ENCODE data around the gene CLN5.
A peak's percentile ranks its signal among the peaks of the same experiment; 100 is the strongest.
"Not testable (repeated sequence)": the region's sequence is repeated elsewhere in the genome, so short reads cannot be mapped to it uniquely, and the experiment has no call there.

The CLN5 gene

GRCh38 chr13:76976490-76976889, 15.4 kb upstream of the CLN5 start:
- DNase-seq, result no peak

DNA sequence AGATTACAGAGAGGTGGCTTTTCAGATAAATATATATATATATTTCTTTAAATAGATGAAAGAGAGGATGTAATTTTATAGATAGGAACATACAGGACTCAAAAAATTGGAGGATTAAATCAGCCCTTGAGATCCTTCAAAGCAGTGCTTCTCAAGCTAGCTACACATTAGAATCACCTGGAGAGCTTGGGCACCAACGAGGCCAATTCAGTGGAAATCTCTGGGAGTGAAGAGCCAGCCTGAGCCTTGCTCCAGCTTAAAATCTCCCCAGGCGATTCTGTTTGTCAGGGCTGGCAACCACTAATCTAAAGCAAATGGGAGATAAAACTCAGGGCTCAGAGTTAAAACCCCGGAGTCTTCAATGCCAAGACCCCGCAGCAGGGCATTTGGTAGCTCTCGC, 15.0 kb upstream of the CLN5 start:
- DNase-seq, result no peak

- peak; percentile 82 for DNase-seq
These were observed 11.7 kb upstream of the CLN5 start for GRCh38 chr13:76980075-76980718.

- DNase-seq, result no peak
These were observed 9.8 kb upstream of the CLN5 start for GRCh38 chr13:76982061-76982460.

- no peak for DNase-seq
These were observed 8.2 kb upstream of the CLN5 start for GRCh38 chr13:76983676-76984075.

GRCh38 chr13:76991432-76991795, 467 bp upstream of the CLN5 start:
- DNase-seq, result peak; percentile 48

- DNase-seq, result peak; percentile 4
These were observed 694 bp downstream of the CLN5 start for GRCh38 chr13:76992548-76993001.

DNA sequence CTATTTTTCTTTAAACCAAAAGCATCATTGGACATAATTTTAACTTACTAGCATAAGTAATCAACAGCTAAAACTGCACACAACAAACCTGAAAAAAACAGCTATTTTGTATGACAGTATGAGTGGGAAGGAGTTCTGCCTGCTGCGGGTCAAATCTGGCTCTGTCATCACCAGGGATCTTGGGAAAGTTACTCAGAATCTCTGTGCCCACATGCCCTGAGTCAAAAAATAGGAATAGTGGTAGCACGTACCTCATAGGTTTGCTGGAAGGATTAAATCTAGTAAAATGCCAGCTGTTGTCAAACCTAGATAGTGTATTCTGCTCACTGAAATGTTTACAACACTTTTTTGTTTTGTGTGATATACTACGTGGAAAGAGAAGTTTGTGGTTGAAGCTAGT, 1.1 kb downstream of the CLN5 start:
- no peak for DNase-seq

DNA sequence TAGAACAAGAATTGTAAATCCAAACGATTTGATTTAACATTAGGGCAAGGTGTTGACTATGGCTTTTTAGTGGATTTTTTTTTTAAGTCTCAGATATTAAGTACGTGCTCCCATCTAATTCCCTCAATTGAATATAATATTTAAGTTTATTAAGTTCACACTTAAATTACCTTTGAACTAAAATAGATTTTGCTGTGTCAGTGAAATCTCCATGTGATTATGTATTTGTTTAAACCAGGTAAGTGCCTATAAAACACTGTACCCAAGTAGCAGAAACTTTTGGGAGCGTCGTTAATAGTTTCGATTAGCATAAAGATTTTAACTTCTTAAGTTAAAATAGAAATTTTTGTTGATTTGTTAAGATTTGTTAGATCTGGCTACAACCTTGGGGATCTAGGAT, 1.6 kb downstream of the CLN5 start:
- DNase-seq, result no peak

DNA sequence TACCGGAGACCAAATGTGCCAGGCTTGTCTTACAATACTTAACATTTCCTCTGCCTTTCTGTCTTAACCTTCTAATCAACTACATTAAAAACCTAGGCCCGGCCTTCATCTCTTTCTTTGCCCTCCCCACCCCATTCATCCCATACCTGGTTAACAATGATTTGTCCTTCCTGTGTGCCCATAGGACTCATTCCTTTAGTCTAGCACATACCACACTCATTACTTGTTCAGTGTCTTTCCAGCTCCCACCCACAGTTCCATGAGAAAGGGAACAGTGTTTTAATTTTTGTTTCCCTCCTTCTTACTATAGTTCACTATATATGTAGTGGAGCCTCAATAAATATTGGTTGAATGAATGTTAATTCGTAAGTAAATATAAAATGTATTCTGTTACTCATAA, 2.4 kb downstream of the CLN5 start:
- DNase-seq, result no peak

DNA sequence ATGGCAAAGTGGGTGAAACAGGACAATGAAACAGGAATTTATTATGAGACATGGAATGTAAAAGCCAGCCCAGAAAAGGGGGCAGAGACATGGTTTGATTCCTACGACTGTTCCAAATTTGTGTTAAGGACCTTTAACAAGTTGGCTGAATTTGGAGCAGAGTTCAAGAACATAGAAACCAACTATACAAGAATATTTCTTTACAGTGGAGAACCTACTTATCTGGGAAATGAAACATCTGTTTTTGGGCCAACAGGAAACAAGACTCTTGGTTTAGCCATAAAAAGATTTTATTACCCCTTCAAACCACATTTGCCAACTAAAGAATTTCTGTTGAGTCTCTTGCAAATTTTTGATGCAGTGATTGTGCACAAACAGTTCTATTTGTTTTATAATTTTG, 8.6 kb downstream of the CLN5 start:
- DNase-seq, result no peak

DNA sequence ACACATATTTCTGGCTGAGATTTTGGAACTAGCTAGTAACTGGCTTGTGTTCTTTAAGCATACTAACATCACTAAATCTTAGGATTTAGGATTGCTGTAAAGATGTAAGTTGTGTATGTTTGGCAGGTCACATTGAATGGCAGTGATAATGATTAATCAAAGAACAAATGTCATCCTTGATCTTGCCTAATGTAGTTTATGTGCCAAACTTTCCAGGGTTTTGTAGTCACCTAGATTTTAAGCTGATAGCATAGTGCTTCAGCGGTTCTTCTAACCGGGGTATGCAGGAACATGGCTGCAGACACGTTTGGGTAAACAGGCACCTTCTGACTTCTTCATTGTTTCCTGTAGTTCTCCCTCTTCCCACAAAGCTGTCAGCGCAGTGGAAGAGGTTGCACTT, 9.7 kb downstream of the CLN5 start:
- no peak for DNase-seq

- no peak for DNase-seq
These were observed 10.2 kb downstream of the CLN5 start for GRCh38 chr13:77001963-77002587.

GRCh38 chr13:77002590-77003190, 10.8 kb downstream of the CLN5 start:
- no peak for DNase-seq

- DNase-seq, result not testable (repeated sequence)
These were observed 16.5 kb downstream of the CLN5 start for GRCh38 chr13:77008337-77008736.

GRCh38 chr13:77009011-77009410, 17.1 kb downstream of the CLN5 start:
- no peak for DNase-seq

DNA sequence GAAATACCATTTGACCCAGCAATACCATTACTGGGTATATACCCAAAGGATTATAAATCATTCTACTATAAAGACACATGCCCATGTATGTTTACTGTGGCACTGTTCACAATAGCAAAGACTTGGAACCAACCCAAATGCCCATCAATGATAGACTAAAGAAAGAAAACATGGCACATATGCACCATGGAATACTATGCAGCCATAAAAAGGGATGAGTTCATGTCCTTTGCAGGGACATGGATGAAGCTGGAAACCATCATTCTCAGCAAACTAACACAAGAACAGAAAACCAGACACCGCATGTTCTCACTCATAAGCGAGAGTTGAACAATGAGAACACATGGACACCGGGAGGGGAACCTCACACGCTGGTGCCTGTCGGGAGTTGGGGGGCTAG, 17.8 kb downstream of the CLN5 start:
- not testable (repeated sequence) for DNase-seq

GRCh38 chr13:77013853-77014542, 22.1 kb downstream of the CLN5 start:
- no peak for DNase-seq

- no peak for DNase-seq
These were observed 23.2 kb downstream of the CLN5 start for GRCh38 chr13:77014906-77015685.

GRCh38 chr13:77016251-77016812, 24.5 kb downstream of the CLN5 start:
- no peak for DNase-seq

DNA sequence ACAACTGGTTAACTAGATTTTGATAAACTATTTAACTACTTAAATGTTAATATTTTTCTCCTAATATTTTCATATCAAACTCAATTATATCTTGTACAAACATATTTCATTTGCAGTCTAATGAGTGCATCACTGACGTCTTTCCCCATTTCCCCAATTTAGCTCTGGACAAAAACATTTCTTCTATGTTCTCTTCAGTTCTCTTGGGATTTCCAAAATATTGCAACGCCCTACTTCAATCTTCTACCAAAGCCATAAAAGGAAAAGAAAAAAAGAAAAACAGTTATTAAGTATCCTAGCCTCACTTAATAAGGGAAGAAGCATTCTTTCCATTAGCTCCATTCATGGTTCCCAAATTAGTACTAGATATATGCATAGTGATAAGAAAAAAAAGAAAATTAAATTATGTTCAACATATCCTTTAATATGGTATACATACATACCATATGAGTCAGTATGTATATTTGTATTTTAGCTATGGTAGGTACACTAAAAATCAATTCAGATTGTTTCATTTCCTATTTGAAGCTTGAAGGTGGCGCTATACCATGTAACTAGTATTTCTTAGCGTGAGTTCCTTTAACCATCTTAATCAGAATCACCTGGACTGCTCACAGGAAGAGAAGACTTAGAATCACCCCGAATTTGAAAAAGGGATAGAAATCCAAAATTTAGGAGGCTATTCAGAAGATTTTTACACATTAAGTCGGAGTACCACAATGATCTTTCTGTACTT, 25.2 kb downstream of the CLN5 start:
- no peak for DNase-seq

- DNase-seq, result no peak
These were observed 27.9 kb downstream of the CLN5 start for GRCh38 chr13:77019756-77020155.

Data from effector CD8-positive, alpha-beta T cell (primary cell).